BLaER1 treated with 17β-estradiol and CSF1 and Interleukin-3, amounts not matched to agents 10 nM and 100 nM (cell line): ENCODE results near the gene CD99.

Experiments
- H3K27ac ChIP-seq, 11 experiments: shearing (Covaris generic); formaldehyde crosslinking; 2 replicates each; pipeline ENCODE4 v1.8.1; 2022
- H3K27me3 ChIP-seq, 11 experiments: shearing (Covaris generic); formaldehyde crosslinking; 2 replicates each; pipeline ENCODE4 v1.8.1; 2022
- H3K36me3 ChIP-seq, 11 experiments: shearing (Covaris generic); formaldehyde crosslinking; 2 replicates each; pipeline ENCODE4 v1.8.1; 2022
- H3K4me1 ChIP-seq, 10 experiments: shearing (Covaris generic); formaldehyde crosslinking; 2 replicates each; pipeline ENCODE4 v1.8.1; 2022
- H3K4me2 ChIP-seq, 11 experiments: shearing (Covaris generic); formaldehyde crosslinking; 2 replicates each; pipeline ENCODE4 v1.8.1; 2022
- H3K4me3 ChIP-seq, 10 experiments: shearing (Covaris generic); formaldehyde crosslinking; 2 replicates each; pipeline ENCODE4 v1.8.1; 2022
- H3K9ac ChIP-seq, 11 experiments: shearing (Covaris generic); formaldehyde crosslinking; 2 replicates each; pipeline ENCODE4 v1.8.1; 2022
- H3K9me3 ChIP-seq, 11 experiments: shearing (Covaris generic); formaldehyde crosslinking; replicated peaks in 1 of 11; 2 replicates each; pipeline ENCODE4 v1.8.1; 2022
- H4K20me1 ChIP-seq, 11 experiments: shearing (Covaris generic); formaldehyde crosslinking; 2 replicates each; pipeline ENCODE4 v1.8.1; 2022
- Cebpa-rat ChIP-seq, 11 experiments: shearing (Covaris generic); IDR thresholded peaks; 2 replicates each; pipeline ENCODE4 v1.8.1; 2022

The CD99 gene, protein sequence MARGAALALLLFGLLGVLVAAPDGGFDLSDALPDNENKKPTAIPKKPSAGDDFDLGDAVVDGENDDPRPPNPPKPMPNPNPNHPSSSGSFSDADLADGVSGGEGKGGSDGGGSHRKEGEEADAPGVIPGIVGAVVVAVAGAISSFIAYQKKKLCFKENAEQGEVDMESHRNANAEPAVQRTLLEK

DNA sequence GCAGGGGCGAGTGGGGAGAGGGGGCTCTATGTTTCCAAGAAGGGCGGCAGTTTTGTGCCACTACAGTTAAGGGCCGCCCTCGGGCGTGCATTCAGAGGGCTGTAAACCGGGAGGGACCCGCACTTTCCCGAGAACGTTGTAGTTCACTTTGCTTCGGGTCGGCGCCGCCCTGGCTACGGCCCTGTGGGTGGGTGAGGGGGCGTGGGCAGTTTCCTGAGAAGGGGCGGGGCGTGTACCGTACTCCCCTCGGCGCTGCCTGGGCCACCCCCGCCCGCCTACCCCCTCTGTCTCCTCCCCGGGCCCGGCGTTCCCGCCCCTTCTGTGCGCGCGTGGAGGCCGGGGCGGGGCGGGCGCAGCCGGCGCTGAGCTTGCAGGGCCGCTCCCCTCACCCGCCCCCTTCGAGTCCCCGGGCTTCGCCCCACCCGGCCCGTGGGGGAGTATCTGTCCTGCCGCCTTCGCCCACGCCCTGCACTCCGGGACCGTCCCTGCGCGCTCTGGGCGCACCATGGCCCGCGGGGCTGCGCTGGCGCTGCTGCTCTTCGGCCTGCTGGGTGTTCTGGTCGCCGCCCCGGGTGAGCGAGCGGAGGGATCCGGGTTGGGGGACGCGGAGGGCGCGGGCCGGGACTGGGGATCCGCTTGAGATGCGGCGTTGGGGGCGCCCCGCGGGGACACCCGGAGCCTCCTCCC is at the start of gene CD99:
Gene CD99 (plus strand): TSS at position 440 of the 687 bp plus-strand sequence. CDS start 66 bp downstream, at position 506.
- H3K9ac ChIP-seq: peak within 1 kb of the TSS; percentile 95 to 99 (median 97)
- H3K9me3 ChIP-seq: no peaks in the 10 kb centered on the region
- peaks cover 3 to 29% (median 16%) of the 10 kb centered on the region in 11 experiments; a peak in 15 of 22 replicates for H4K20me1 ChIP-seq
- H3K36me3 ChIP-seq: peaks cover 0 to 6% (median 0%) of the 10 kb centered on the region in 11 experiments; a peak in 2 of 22 replicates
- peaks cover 28 to 49% (median 41%) of the 10 kb centered on the region in 10 experiments for H3K4me1 ChIP-seq
- peak within 1 kb of the TSS; percentile 85 to 98 (median 96) for H3K4me3 ChIP-seq
- peak within 1 kb of the TSS; percentile 86 to 97 (median 94) for H3K27ac ChIP-seq
- TF ChIP-seq Cebpa-rat (IDR thresholded peaks at IDR 0.05): no peak
- peak within 1 kb of the TSS; percentile 89 to 99 (median 96) for H3K4me2 ChIP-seq
- H3K27me3 ChIP-seq: no peaks in the 10 kb centered on the region

DNA sequence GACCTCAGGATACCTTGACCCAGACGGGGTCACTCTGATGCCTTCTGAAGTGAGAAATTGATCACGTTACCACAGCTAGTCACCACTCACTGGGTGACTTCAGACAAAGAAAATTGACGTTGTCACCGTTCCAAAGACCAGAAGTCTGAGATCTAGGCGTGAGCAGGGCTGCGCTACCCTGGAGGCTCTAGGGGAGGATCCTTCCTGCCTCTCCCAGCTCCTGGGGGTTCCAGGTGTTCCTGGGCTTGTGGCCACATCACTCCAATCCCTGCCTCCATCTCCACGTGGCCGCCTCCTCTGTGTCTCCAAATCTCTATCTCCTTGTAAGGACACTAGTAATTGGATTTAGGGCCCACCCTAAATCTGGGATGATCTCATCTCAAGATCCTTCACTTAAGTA is 48.9 kb upstream of the CD99 start:
- TF ChIP-seq Cebpa-rat (IDR thresholded peaks at IDR 0.05): no peak
- H3K4me3 ChIP-seq: no peak overlapping the region

DNA sequence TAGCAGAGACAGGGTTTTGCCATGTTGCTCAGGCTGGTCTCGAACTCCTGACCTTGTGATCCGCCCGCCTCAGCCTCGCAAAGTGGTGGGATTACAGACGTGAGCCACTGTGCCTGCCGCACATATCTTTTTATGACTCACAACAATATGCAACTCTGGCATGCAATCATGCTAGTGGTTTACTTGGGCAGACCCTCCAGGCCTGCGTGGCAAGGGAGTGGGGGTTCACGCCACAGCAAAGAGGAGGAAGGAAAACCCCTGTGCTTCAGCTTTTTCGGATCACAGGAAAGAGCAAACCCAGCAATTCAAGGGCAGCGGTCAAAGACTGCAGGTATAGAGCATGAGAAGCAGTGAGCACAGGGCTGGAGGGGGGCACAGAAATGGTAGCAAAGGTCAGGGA is 48.3 kb upstream of the CD99 start:
- H4K20me1 ChIP-seq: no peaks in the 10 kb centered on the region; a peak in 1 of 22 replicates
- no peak for TF ChIP-seq Cebpa-rat (IDR thresholded peaks at IDR 0.05)
- H3K4me3 ChIP-seq: no peak overlapping the region
- no peaks in the 10 kb centered on the region for H3K27me3 ChIP-seq
- no peak overlapping the region for H3K9ac ChIP-seq
- 0 out of 22 replicates have a peak overlapping the region, but pooled peaks of 1 of the 11 experiments have one; percentile 68 for H3K4me2 ChIP-seq
- peaks cover 16 to 59% (median 31%) of the 10 kb centered on the region in 11 experiments; a peak in 21 of 22 replicates for H3K36me3 ChIP-seq
- H3K9me3 ChIP-seq: peaks cover 0 to 7% (median 1%) of the 10 kb centered on the region in 11 experiments; a peak in 5 of 22 replicates
- H3K27ac ChIP-seq: no peak overlapping the region
- H3K4me1 ChIP-seq: peaks cover 26 to 43% (median 36%) of the 10 kb centered on the region in 10 experiments

More for the DNA sequence above, 48.9 kb upstream of the CD99 start:
- H3K27me3 ChIP-seq: no peaks in the 10 kb centered on the region
- peaks cover 0 to 9% (median 5%) of the 10 kb centered on the region in 11 experiments; a peak in 5 of 22 replicates for H3K9me3 ChIP-seq
- H3K4me1 ChIP-seq: peaks cover 24 to 41% (median 32%) of the 10 kb centered on the region in 10 experiments
- H3K36me3 ChIP-seq: peaks cover 22 to 57% (median 33%) of the 10 kb centered on the region in 11 experiments; a peak in 21 of 22 replicates
- H3K9ac ChIP-seq: no peak overlapping the region
- no peaks in the 10 kb centered on the region; a peak in 1 of 22 replicates for H4K20me1 ChIP-seq
- no peak overlapping the region for H3K4me2 ChIP-seq
- no peak overlapping the region for H3K27ac ChIP-seq

DNA sequence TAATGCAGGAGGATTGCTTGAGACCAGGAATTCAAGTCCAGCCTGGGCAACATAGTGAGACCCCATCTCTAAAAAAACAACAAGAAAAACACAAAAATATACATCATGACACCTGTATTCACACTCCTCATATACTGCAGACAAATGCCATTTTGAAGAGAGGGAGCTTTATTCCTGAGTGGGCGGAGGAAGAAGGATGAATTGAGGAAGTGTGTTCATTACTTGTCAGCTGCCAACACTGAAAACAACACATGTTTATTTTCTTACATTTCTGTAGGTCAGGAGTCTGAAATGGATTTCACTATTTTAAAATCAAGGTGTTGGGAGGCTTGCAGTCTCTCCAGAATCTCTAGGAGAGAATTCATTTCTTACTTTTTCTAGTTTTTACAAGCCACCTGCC is 47.2 kb upstream of the CD99 start:
- no peaks in the 10 kb centered on the region for H3K27me3 ChIP-seq
- H3K36me3 ChIP-seq: peaks cover 11 to 54% (median 24%) of the 10 kb centered on the region in 11 experiments; a peak in 16 of 22 replicates
- peaks cover 20 to 35% (median 28%) of the 10 kb centered on the region in 10 experiments for H3K4me1 ChIP-seq
- no peaks in the 10 kb centered on the region for H3K9me3 ChIP-seq
- peak overlapping the region in 6 of 11 experiments; percentile 1 to 68 (median 48); a peak in 10 of 22 replicates for H3K4me2 ChIP-seq
- TF ChIP-seq Cebpa-rat (IDR thresholded peaks at IDR 0.05): no peak
- no peaks in the 10 kb centered on the region; a peak in 1 of 22 replicates for H4K20me1 ChIP-seq
- peak overlapping the region in 1 of 11 experiments; percentile 5; a peak in 1 of 22 replicates for H3K9ac ChIP-seq
- H3K4me3 ChIP-seq: no peak overlapping the region
- peak overlapping the region in 2 of 11 experiments; percentile 20 to 25; a peak in 2 of 22 replicates for H3K27ac ChIP-seq

DNA sequence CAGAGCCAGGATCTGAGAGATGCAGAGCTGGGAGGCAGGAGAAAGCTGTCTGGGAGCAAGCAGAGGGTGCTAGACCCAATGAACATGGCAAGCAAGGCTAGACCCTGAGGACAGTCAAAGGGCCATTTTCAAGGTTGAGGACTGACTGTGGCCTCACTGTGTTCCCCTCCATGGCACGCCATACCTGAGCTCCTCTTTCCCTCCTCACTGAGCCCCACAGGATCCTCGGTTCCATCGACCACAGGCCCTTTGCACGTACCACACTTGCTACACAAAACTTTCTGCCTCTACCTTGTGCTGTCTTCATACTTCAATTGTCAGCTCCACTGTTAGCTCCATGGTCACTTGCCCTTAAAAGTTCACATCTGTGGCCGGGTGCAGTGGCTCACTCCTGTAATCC is 45.5 kb upstream of the CD99 start:
- H3K4me1 ChIP-seq: peaks cover 18 to 35% (median 28%) of the 10 kb centered on the region in 10 experiments
- H3K27me3 ChIP-seq: no peaks in the 10 kb centered on the region
- peaks cover 0 to 55% (median 17%) of the 10 kb centered on the region in 11 experiments; a peak in 13 of 22 replicates for H3K36me3 ChIP-seq
- no peak overlapping the region for H3K27ac ChIP-seq
- H4K20me1 ChIP-seq: no peaks in the 10 kb centered on the region; a peak in 1 of 22 replicates
- no peak overlapping the region for H3K4me3 ChIP-seq
- no peaks in the 10 kb centered on the region for H3K9me3 ChIP-seq
- TF ChIP-seq Cebpa-rat (IDR thresholded peaks at IDR 0.05): no peak
- H3K9ac ChIP-seq: no peak overlapping the region
- H3K4me2 ChIP-seq: peak overlapping the region in 1 of 11 experiments; percentile 69; a peak in 2 of 22 replicates

DNA sequence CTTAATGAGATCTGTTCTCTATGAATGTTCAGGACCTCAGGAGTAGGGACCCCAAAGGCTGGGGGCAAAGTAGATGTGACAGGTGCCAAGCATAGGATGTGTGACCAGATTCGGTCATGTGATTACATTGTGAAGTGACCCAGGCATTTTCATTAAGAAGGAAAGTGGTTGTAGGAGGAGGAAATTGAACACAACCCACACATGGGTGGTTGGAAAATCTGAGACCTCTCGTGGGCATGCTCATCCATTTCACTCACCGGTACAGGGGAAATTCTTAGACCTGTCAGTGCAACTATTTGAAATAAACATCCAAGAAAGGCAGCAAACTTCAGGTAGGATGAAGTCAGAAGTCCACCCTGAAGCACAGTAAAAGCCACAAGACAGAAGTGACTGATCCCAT is 43.5 kb upstream of the CD99 start:
- no peak overlapping the region for H3K4me3 ChIP-seq
- peaks cover 0 to 42% (median 15%) of the 10 kb centered on the region in 11 experiments; a peak in 11 of 22 replicates for H3K36me3 ChIP-seq
- H3K4me2 ChIP-seq: peak overlapping the region in 5 of 11 experiments; percentile 68 to 77 (median 73); a peak in 7 of 22 replicates
- H3K27ac ChIP-seq: no peak overlapping the region
- H4K20me1 ChIP-seq: no peaks in the 10 kb centered on the region
- H3K9me3 ChIP-seq: no peaks in the 10 kb centered on the region
- no peaks in the 10 kb centered on the region for H3K27me3 ChIP-seq
- H3K9ac ChIP-seq: no peak overlapping the region
- no peak for TF ChIP-seq Cebpa-rat (IDR thresholded peaks at IDR 0.05)
- H3K4me1 ChIP-seq: peaks cover 18 to 35% (median 28%) of the 10 kb centered on the region in 10 experiments

DNA sequence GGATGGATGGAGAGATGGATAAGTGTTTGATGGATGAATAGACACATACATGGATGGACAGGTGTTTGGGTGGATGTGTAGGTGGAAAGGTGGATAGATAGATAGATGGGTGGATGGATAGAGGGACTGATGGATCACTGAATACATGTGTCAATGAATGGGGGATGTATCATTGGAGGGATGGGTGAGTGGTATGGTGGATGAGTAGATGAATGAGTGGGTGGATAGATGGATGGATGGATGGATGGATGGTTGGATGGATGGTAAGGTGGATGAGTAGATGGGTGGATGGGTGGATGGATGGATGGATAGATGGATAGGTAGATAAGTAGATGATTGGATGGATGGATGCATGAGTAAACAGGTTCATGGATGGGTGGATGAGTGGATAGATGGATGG is 41.1 kb upstream of the CD99 start:
- Histone ChIP-seq H3K27me3 (no peaks in the 10 kb centered on the region), H3K4me1 (peaks cover 0 to 21% (median 17%) of the 10 kb centered on the region in 10 experiments; a peak in 16 of 20 replicates), H3K4me3 (no peak overlapping the region), H3K27ac (no peak overlapping the region), H3K9ac (no peak overlapping the region), H3K36me3 (peaks cover 5 to 63% (median 20%) of the 10 kb centered on the region in 11 experiments; a peak in 11 of 22 replicates), H3K4me2 (no peak overlapping the region), H3K9me3 (no peaks in the 10 kb centered on the region), H4K20me1 (no peaks in the 10 kb centered on the region)
- no peak for TF ChIP-seq Cebpa-rat (IDR thresholded peaks at IDR 0.05)

DNA sequence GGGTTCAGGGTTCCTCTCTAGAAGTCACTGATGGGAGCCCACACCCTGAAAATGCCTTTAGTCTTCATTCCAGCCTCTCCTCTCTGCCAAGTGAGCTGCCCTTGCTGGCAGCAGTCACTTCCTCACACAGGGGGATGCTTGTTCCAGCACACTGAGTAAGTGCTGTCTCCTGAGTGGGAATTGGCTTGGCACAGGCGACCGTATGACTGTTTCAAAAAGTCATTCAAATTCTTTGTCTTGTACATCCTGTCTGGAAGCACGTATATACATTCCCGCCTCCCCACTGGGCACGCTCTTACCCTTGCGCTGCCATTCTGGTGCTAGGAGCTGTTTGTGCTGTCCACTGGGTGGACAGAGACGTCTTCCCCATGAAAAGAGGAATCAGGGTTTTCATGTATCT is 40.2 kb upstream of the CD99 start:
- H3K4me2 ChIP-seq: no peak overlapping the region
- no peaks in the 10 kb centered on the region for H4K20me1 ChIP-seq
- H3K4me1 ChIP-seq: peaks cover 0 to 21% (median 16%) of the 10 kb centered on the region in 10 experiments; a peak in 16 of 20 replicates
- peaks cover 5 to 63% (median 20%) of the 10 kb centered on the region in 11 experiments; a peak in 11 of 22 replicates for H3K36me3 ChIP-seq
- no peak overlapping the region for H3K9ac ChIP-seq
- H3K9me3 ChIP-seq: no peaks in the 10 kb centered on the region
- H3K27ac ChIP-seq: no peak overlapping the region
- H3K4me3 ChIP-seq: no peak overlapping the region
- no peaks in the 10 kb centered on the region for H3K27me3 ChIP-seq
- no peak for TF ChIP-seq Cebpa-rat (IDR thresholded peaks at IDR 0.05)

DNA sequence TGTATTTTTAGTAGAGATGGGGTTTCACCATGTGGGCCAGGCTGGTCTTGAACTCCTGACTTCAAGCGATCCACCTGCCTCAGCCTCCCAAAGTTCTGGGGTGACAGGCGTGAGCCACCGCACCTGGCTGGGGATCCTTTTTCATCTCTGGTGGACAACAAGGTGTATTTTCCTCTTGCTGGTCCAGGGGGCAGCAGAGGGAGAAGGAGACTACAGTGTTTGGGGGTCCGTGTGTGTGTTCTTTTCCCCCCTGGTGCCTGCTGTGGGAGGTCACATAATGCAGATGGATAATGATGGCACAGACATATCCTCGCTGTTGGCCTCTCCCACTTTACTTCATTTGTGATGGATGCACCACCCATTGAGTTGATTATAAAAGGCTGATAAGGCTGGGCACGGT is 39.0 kb upstream of the CD99 start:
- Histone ChIP-seq H4K20me1 (no peaks in the 10 kb centered on the region), H3K9ac (no peak overlapping the region), H3K4me1 (peaks cover 0 to 9% (median 3%) of the 10 kb centered on the region in 10 experiments; a peak in 13 of 20 replicates), H3K4me3 (no peak overlapping the region), H3K27ac (no peak overlapping the region), H3K9me3 (no peaks in the 10 kb centered on the region), H3K4me2 (no peak overlapping the region), H3K27me3 (no peaks in the 10 kb centered on the region), H3K36me3 (peaks cover 5 to 54% (median 20%) of the 10 kb centered on the region in 11 experiments; a peak in 11 of 22 replicates)
- TF ChIP-seq Cebpa-rat (IDR thresholded peaks at IDR 0.05): no peak
